ENCODE results near the gene FANK1.
"Not testable (repeated sequence)": the region's sequence is repeated elsewhere in the genome, so short reads cannot be mapped to it uniquely, and the experiment has no call there.

FANK1 gene

DNA sequence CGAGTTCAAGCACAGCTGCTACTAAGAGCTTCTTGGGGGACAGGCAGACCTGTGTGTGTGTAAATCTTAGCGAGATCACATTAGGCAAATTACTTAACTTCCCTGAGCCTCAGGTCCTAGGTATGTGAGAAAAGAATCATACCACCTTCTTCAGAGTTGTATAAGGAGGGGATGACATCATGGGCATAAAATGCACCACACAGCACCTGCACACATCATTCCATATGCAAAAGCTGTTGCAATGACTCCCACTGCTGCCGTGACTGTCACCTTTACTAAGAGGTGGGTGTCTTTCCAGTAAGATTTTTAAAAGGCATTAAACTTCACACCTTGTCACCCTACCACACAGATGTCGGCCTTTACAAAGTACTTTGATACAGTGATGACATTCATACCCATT is 146.0 kb downstream of the FANK1 start:
- no peak overlapping the region for H3K4me3 ChIP-seq (ENCODE audit: low read length)
- DNase-seq (ENCODE audit: low read depth), result no peak

GRCh38 chr10:126042906-126043305 is 146.5 kb downstream of the FANK1 start:
- no peak overlapping the region for H3K4me3 ChIP-seq (ENCODE audit: low read length)
- TF ChIP-seq CTCF (conservative IDR thresholded peaks at IDR 0.05; ENCODE audit: low read depth, low read length), result no peak
- no peak for DNase-seq (ENCODE audit: low read depth)

More for the DNA sequence above, 146.0 kb downstream of the FANK1 start:
- TF ChIP-seq CTCF (conservative IDR thresholded peaks at IDR 0.05; ENCODE audit: low read depth, low read length), result no peak

DNA sequence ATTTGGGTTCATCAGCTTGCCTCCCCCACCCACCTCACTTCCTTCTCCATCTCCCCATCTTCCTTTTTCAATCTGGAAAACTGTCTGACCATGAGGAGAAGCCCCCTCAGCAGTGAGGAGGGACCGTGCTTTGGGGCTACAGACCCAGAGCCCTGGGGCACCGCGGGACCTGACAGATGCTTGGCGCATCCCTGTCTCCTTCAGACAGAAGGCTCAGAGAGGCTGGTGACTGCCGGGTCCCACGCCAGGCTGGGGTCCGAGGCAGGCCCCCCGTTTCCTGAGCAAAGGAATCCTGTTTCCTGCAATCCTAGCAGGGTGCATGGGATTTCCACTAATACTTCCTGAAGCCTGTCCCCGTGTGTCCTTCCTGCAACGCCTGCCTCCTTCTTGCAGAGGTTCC is 147.0 kb downstream of the FANK1 start:
- no peak for DNase-seq (ENCODE audit: low read depth)
- TF ChIP-seq CTCF (conservative IDR thresholded peaks at IDR 0.05; ENCODE audit: low read depth, low read length), result no peak

GRCh38 chr10:126045861-126046260 is 149.5 kb downstream of the FANK1 start:
- no peak for DNase-seq (ENCODE audit: low read depth)
- no peak overlapping the region for H3K4me3 ChIP-seq (ENCODE audit: low read length)
- TF ChIP-seq CTCF (conservative IDR thresholded peaks at IDR 0.05; ENCODE audit: low read depth, low read length), result no peak

More for the DNA sequence above, 147.0 kb downstream of the FANK1 start:
- no peak overlapping the region for H3K4me3 ChIP-seq (ENCODE audit: low read length)

GRCh38 chr10:126046831-126047230 is 150.5 kb downstream of the FANK1 start:
- no peak overlapping the region for H3K4me3 ChIP-seq (ENCODE audit: low read length)
- TF ChIP-seq CTCF (conservative IDR thresholded peaks at IDR 0.05; ENCODE audit: low read depth, low read length), result no peak
- no peak for DNase-seq (ENCODE audit: low read depth)

DNA sequence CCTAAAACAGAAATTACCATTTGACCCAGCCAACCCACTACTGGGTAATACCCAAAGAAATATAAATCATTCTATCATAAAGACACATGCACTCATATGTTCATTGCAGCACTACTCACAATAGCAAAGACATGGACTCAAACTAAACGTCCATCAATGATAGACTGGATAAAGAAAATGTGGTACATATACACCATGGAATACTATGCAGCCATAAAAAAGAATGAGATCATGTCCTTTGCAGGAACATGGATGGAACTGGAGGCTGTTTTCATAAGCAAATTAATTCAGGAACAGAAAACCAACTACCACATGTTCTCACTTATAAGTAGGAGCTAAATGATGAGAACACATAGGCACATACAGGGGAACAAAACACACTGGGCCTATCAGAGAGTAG is 151.4 kb downstream of the FANK1 start:
- DNase-seq (ENCODE audit: low read depth); H3K4me3 ChIP-seq (ENCODE audit: low read length): not testable (repeated sequence)

DNA sequence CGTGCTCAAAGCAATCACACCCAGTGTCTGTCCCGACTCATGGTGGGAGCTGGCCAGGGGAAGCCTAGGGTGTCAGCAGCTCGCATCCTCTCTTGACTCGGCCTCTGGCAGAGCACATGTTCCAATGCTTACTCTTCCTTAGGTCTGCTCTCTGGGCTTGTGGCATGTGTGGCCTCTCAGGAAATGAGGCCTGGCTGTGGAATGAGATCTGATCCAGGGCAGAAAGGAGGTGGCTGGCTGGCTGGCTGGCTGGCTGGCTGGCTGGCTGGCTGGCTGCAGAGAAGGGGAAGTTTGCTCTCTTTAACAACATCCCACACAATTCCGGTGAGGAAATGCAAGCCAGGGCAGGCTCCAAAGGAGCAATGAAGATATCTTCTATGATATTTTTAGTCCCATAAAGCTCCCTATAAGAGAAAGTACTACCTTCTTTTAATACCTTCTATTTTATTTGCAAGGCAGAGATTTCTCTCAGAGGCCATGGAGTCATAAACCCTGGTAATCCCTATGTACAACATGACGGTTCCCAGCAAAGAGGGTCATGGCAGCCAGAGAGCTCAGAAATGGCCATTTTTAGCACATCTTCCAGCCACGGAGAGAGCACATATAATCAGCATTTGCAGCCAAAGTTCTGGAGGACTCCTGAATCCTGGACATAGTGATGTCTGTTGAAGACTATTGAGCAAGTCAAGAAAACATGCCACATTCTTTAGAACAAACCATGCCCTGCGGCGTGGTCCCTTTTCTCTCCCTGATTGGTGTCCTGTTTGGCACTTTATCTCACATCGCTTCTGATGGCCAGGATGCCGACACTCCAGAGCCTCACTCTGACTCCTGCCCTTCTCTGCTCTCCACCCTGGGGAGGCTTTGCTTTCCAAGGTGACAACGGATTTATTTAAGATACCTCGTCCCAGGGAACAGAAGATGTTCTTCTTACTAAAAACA is 153.7 kb downstream of the FANK1 start:
- DNase-seq (ENCODE audit: low read depth), result no peak
- TF ChIP-seq CTCF (conservative IDR thresholded peaks at IDR 0.05; ENCODE audit: low read depth, low read length), result no peak
- no peak overlapping the region for H3K4me3 ChIP-seq (ENCODE audit: low read length)
